ENCODE results near the gene BDH1.

- TF ChIP-seq CTCF (conservative IDR thresholded peaks at IDR 0.05 in 1 of 2, IDR thresholded peaks at IDR 0.05 in 1 of 2; ENCODE audit: extremely low read depth in 1 of 2, insufficient read depth in 1 of 2, low read depth in 1 of 2, low read length in 2 of 2) (no peak), EZH2 (IDR thresholded peaks at IDR 0.05; ENCODE audit: borderline replicate concordance, low read length) (no peak)
Observed at GRCh38 chr3:197554196-197554561, 1.6 kb downstream of the BDH1 start.
